GM12865 (cell line): ENCODE measurements around the gene USP8.
"Not testable (repeated sequence)": the region's sequence is repeated elsewhere in the genome, so short reads cannot be mapped to it uniquely, and the experiment has no call there.

Source experiments
- DNase-seq: peaks from one replicate; pipeline ENCODE4 v3.0.0; 2010; ENCODE audit warnings: low read depth
- H3K4me3 ChIP-seq: 2 replicates; pipeline ENCODE4 v1.5.1; 2011; ENCODE audit warnings: mild to moderate bottlenecking, low read depth, low read length, control low read depth
- CTCF ChIP-seq: IDR thresholded peaks from 2 replicates; pipeline ENCODE4 v1.5.1; 2011; ENCODE audit warnings: low read length, control low read depth, low read depth, inconsistent platforms; ENCODE audit not compliant: insufficient read depth; ENCODE audit errors: missing control alignments

USP8 gene

GRCh38 chr15:50501815-50502214, 77.6 kb downstream of the USP8 start:
- TF ChIP-seq CTCF: no peak
- DNase-seq: no peak
- no peak overlapping the region for H3K4me3 ChIP-seq

- DNase-seq: no peak
- H3K4me3 ChIP-seq: no peak overlapping the region
- TF ChIP-seq CTCF: no peak
Measured at GRCh38 chr15:50503144-50503543, 78.9 kb downstream of the USP8 start.

- not testable (repeated sequence) for H3K4me3 ChIP-seq, DNase-seq
Measured at GRCh38 chr15:50505656-50506055, 81.5 kb downstream of the USP8 start.

GRCh38 chr15:50506121-50506520, 81.9 kb downstream of the USP8 start:
- no peak overlapping the region for H3K4me3 ChIP-seq
- TF ChIP-seq CTCF: no peak
- no peak for DNase-seq

- no peak for TF ChIP-seq CTCF
- H3K4me3 ChIP-seq: no peak overlapping the region
- no peak for DNase-seq
Measured at GRCh38 chr15:50513001-50513400, 88.8 kb downstream of the USP8 start.

GRCh38 chr15:50519740-50520425, 95.7 kb downstream of the USP8 start:
- DNase-seq: no peak
- H3K4me3 ChIP-seq: no peak overlapping the region
- TF ChIP-seq CTCF: no peak

- no peak for DNase-seq
- H3K4me3 ChIP-seq: no peak overlapping the region
- no peak for TF ChIP-seq CTCF
Measured at GRCh38 chr15:50523851-50524251, 99.6 kb downstream of the USP8 start.
